Measurements from ENCODE around the gene CD93.
A peak's percentile ranks its signal among the peaks of the same experiment; 100 is the strongest.

Gene CD93

GRCh38 chr20:23052904-23053303 is 33.2 kb downstream of the CD93 start:
- no peak for ATAC-seq

GRCh38 chr20:23050847-23051627 is 35.1 kb downstream of the CD93 start:
- ATAC-seq, result peak; percentile 72
- TF ChIP-seq PATZ1 (CRISPR knock-in tag; IDR thresholded peaks at IDR 0.05; ENCODE audit: borderline replicate concordance), result no peak
- no peak for TF ChIP-seq TCF4 (CRISPR knock-in tag; IDR thresholded peaks at IDR 0.05; ENCODE audit: borderline replicate concordance)
- TF ChIP-seq OSR1 (CRISPR knock-in tag; IDR thresholded peaks at IDR 0.05), result no peak
- TF ChIP-seq TSHZ2 (CRISPR knock-in tag; IDR thresholded peaks at IDR 0.05), result no peak
- TF ChIP-seq ESRRG (CRISPR knock-in tag; IDR thresholded peaks at IDR 0.05), result no peak
- TF ChIP-seq CSDC2 (CRISPR knock-in tag; IDR thresholded peaks at IDR 0.05), result no peak
- TF ChIP-seq GLIS3 (CRISPR knock-in tag; IDR thresholded peaks at IDR 0.05), result no peak
- TF ChIP-seq ZNF70 (CRISPR knock-in tag; IDR thresholded peaks at IDR 0.05), result no peak
- TF ChIP-seq ZC3H10 (CRISPR knock-in tag; IDR thresholded peaks at IDR 0.05), result no peak
- TF ChIP-seq PPARA (CRISPR knock-in tag; IDR thresholded peaks at IDR 0.05; ENCODE audit: borderline replicate concordance), result no peak
- TF ChIP-seq BACH2 (CRISPR knock-in tag; IDR thresholded peaks at IDR 0.05; ENCODE audit: borderline replicate concordance), result no peak

More at GRCh38 chr20:23052904-23053303, 33.2 kb downstream of the CD93 start:
- TF ChIP-seq OSR1 (CRISPR knock-in tag; IDR thresholded peaks at IDR 0.05), result no peak
- TF ChIP-seq ZNF8 (CRISPR knock-in tag; IDR thresholded peaks at IDR 0.05), result no peak
- TF ChIP-seq ZC3H10 (CRISPR knock-in tag; IDR thresholded peaks at IDR 0.05), result no peak
- TF ChIP-seq ZFP3 (CRISPR knock-in tag; IDR thresholded peaks at IDR 0.05), result no peak
- TF ChIP-seq ZFP30 (CRISPR knock-in tag; IDR thresholded peaks at IDR 0.05), result no peak
- TF ChIP-seq TCF4 (CRISPR knock-in tag; IDR thresholded peaks at IDR 0.05; ENCODE audit: borderline replicate concordance), result no peak
- no peak for TF ChIP-seq GLIS3 (CRISPR knock-in tag; IDR thresholded peaks at IDR 0.05)
- no peak for TF ChIP-seq RARB (CRISPR knock-in tag; IDR thresholded peaks at IDR 0.05)
- no peak for TF ChIP-seq ISL1 (CRISPR knock-in tag; IDR thresholded peaks at IDR 0.05)
- no peak for TF ChIP-seq CREB5 (CRISPR knock-in tag; IDR thresholded peaks at IDR 0.05; ENCODE audit: low read depth)
- TF ChIP-seq ZNF565 (CRISPR knock-in tag; conservative IDR thresholded peaks at IDR 0.05; ENCODE audit: low read depth), result no peak
- TF ChIP-seq ESRRG (CRISPR knock-in tag; IDR thresholded peaks at IDR 0.05), result no peak
- no peak for TF ChIP-seq PPARA (CRISPR knock-in tag; IDR thresholded peaks at IDR 0.05; ENCODE audit: borderline replicate concordance)
- TF ChIP-seq BACH2 (CRISPR knock-in tag; IDR thresholded peaks at IDR 0.05; ENCODE audit: borderline replicate concordance), result no peak
- TF ChIP-seq POU6F1 (CRISPR knock-in tag; IDR thresholded peaks at IDR 0.05; ENCODE audit: borderline replicate concordance, low read depth), result no peak

GRCh38 chr20:23050076-23050838 is 35.9 kb downstream of the CD93 start:
- ATAC-seq, result peak; percentile 14
- TF ChIP-seq ZNF8 (CRISPR knock-in tag; IDR thresholded peaks at IDR 0.05) (no peak), PATZ1 (CRISPR knock-in tag; IDR thresholded peaks at IDR 0.05; ENCODE audit: borderline replicate concordance) (no peak), PPARA (CRISPR knock-in tag; IDR thresholded peaks at IDR 0.05; ENCODE audit: borderline replicate concordance) (no peak), OSR1 (CRISPR knock-in tag; IDR thresholded peaks at IDR 0.05) (no peak), GLIS3 (CRISPR knock-in tag; IDR thresholded peaks at IDR 0.05) (no peak), ZFP3 (CRISPR knock-in tag; IDR thresholded peaks at IDR 0.05) (no peak), ARNTL (CRISPR knock-in tag; IDR thresholded peaks at IDR 0.05; ENCODE audit: borderline replicate concordance, low read depth) (no peak), ESRRG (CRISPR knock-in tag; IDR thresholded peaks at IDR 0.05) (no peak)
